Left ventricle myocardium inferior (tissue), 1 donor: ENCODE data around the gene ABLIM1. TPM values are rescaled to one million over a fixed set of nuclear protein-coding genes. Genes with fewer than 3 reads are reported as not detected.

Source experiments
- DNase-seq: peaks from one replicate; pipeline ENCODE4 v3.0.0-alpha.2; 2020
- H3K27ac ChIP-seq: fragments of 200-600 bp; replicated peaks from 2 replicates; pipeline ENCODE4 v1.8.0; 2021
- H3K27me3 ChIP-seq: fragments of 200-600 bp; 2 replicates; pipeline ENCODE4 v1.8.0; 2021; ENCODE audit warnings: low read depth
- H3K36me3 ChIP-seq: fragments of 200-600 bp; 2 replicates; pipeline ENCODE4 v1.8.0; 2021
- H3K4me1 ChIP-seq: fragments of 200-600 bp; 2 replicates; pipeline ENCODE4 v1.8.0; 2021
- H3K4me3 ChIP-seq: fragments of 200-600 bp; 2 replicates; pipeline ENCODE4 v1.8.0; 2021; ENCODE audit warnings: mild to moderate bottlenecking, moderate library complexity
- H3K9me3 ChIP-seq: fragments of 200-600 bp; replicated peaks from 2 replicates; pipeline ENCODE4 v1.8.0; 2021
- CTCF ChIP-seq: fragments of 200-600 bp; IDR thresholded peaks from 2 replicates; pipeline ENCODE4 v1.8.0; 2021; ENCODE audit warnings: antibody characterized with exemption, mild to moderate bottlenecking, borderline replicate concordance
- intact Hi-C: fragments of 100-400 bp; cut with micrococcal nuclease; formaldehyde crosslinking; loops from one replicate; pipeline ENCODE4 v1.11.0; 2022
- total RNA-seq: library from RNA; stranded (reverse); fragmentation: NEBNext Ultra II Directional; extraction: Animal tissue kit (Norgen Biotek cat#: 25700); gene quantifications from one replicate; pipeline ENCODE4 v1.2.1, GENCODE V29; 2021
- donor health status: DM: no; HTN: yes; CAD: no; lungs with severe emphysema.

Gene ABLIM1
- total RNA-seq, 1 donor from 2014 or later, result 674 TPM

- Histone ChIP-seq H3K36me3 (peaks cover 42% of the 10 kb centered on the region), H3K4me3 (no peak overlapping the region), H3K27ac (peak overlapping the region; percentile 43), H3K27me3 (no peaks in the 10 kb centered on the region), H3K4me1 (peaks cover 99% of the 10 kb centered on the region), H3K9me3 (peaks cover 8% of the 10 kb centered on the region)
- no peak for TF ChIP-seq CTCF
- DNase-seq, result no peak
- intact Hi-C loops, result loop anchor here (10.0 kb wide), 1 partner anchor 65 kb away; no protein-coding TSS in a partner anchor
Observed at GRCh38 chr10:114560144-114560543, 97.9 kb downstream of the ABLIM1 start.

- intact Hi-C loops, result loop anchor here (10.0 kb wide), 2 partner anchors 65 to 125 kb away; no protein-coding TSS in a partner anchor
- H3K9me3 ChIP-seq, result peaks cover 8% of the 10 kb centered on the region
- H3K27ac ChIP-seq, result peak overlapping the region; percentile 43
- H3K4me1 ChIP-seq, result peaks cover 99% of the 10 kb centered on the region
- no peak overlapping the region for H3K4me3 ChIP-seq
- H3K27me3 ChIP-seq, result no peaks in the 10 kb centered on the region
- H3K36me3 ChIP-seq, result peaks cover 37% of the 10 kb centered on the region
- no peak for DNase-seq
- TF ChIP-seq CTCF, result no peak
Observed at GRCh38 chr10:114559636-114560035, 98.4 kb downstream of the ABLIM1 start.

- H3K36me3 ChIP-seq, result peaks cover 24% of the 10 kb centered on the region
- intact Hi-C loops, result loop anchor here (10.0 kb wide), 1 partner anchor 127 kb away; no protein-coding TSS in a partner anchor
Observed at GRCh38 chr10:114557854-114558253, 100.2 kb downstream of the ABLIM1 start.

GRCh38 chr10:114556236-114557122, 101.6 kb downstream of the ABLIM1 start:
- H3K27me3 ChIP-seq, result no peaks in the 10 kb centered on the region
- H3K36me3 ChIP-seq, result peaks cover 21% of the 10 kb centered on the region
- peaks cover 100% of the 10 kb centered on the region for H3K4me1 ChIP-seq
- intact Hi-C loops, result loop anchor here (10.0 kb wide), 1 partner anchor 128 kb away; no protein-coding TSS in a partner anchor
- TF ChIP-seq CTCF, result no peak
- peak overlapping the region; percentile 82 for H3K27ac ChIP-seq
- DNase-seq, result no peak
- no peak overlapping the region for H3K4me3 ChIP-seq
- H3K9me3 ChIP-seq, result peaks cover 8% of the 10 kb centered on the region

More at GRCh38 chr10:114557854-114558253, 100.2 kb downstream of the ABLIM1 start:
- no peak for DNase-seq
- Histone ChIP-seq H3K9me3 (peaks cover 8% of the 10 kb centered on the region), H3K27ac (peak overlapping the region; percentile 82), H3K4me1 (peaks cover 99% of the 10 kb centered on the region), H3K4me3 (no peak overlapping the region), H3K27me3 (no peaks in the 10 kb centered on the region)
- no peak for TF ChIP-seq CTCF

GRCh38 chr10:114553436-114553835, 104.6 kb downstream of the ABLIM1 start:
- peaks cover 8% of the 10 kb centered on the region for H3K36me3 ChIP-seq
- intact Hi-C loops, result loop anchor here (2.0 to 10.0 kb wide), 2 partner anchors 131 to 231 kb away; no protein-coding TSS in a partner anchor
- DNase-seq, result no peak
- H3K27me3 ChIP-seq, result no peaks in the 10 kb centered on the region
- no peak overlapping the region for H3K4me3 ChIP-seq
- peaks cover 100% of the 10 kb centered on the region for H3K4me1 ChIP-seq
- TF ChIP-seq CTCF, result no peak
- peaks cover 8% of the 10 kb centered on the region for H3K9me3 ChIP-seq
- H3K27ac ChIP-seq, result peak overlapping the region; percentile 82
